Neural progenitor cell (in vitro differentiated cells): ENCODE results near the gene MAP3K6. TPM values are rescaled to one million over a fixed set of nuclear protein-coding genes. Genes with fewer than 3 reads are reported as not detected.

Experiments used
- DNase-seq: peaks from one replicate; pipeline ENCODE4 v3.0.0-alpha.2; 2016; ENCODE audit warnings: low spot score
- H2AFZ ChIP-seq: fragments of 200-600 bp; sonication (generic); replicated peaks from 2 replicates; pipeline ENCODE4 v1.6.1; 2016; ENCODE audit warnings: antibody characterized with exemption
- H3F3A ChIP-seq: fragments of 200-600 bp; sonication (generic); 2 replicates; pipeline ENCODE4 v1.6.1; 2016; ENCODE audit warnings: antibody characterized with exemption, low read depth
- H3K27ac ChIP-seq: fragments of 200-600 bp; sonication (generic); 2 replicates; pipeline ENCODE4 v1.5.1; 2016; ENCODE audit warnings: mild to moderate bottlenecking
- H3K27me3 ChIP-seq: fragments of 200-600 bp; sonication (generic); 2 replicates; pipeline ENCODE4 v1.6.1; 2016; ENCODE audit warnings: mild to moderate bottlenecking, moderate library complexity
- H3K36me3 ChIP-seq: fragments of 200-600 bp; sonication (generic); 2 replicates; pipeline ENCODE4 v1.5.1; 2016
- H3K4me1 ChIP-seq: fragments of 200-600 bp; sonication (generic); 2 replicates; pipeline ENCODE4 v1.6.1; 2016; ENCODE audit warnings: mixed run types
- H3K4me2 ChIP-seq: fragments of 200-600 bp; sonication (generic); 2 replicates; pipeline ENCODE4 v1.6.1; 2016
- H3K4me3 ChIP-seq: fragments of 200-600 bp; sonication (generic); 2 replicates; pipeline ENCODE4 v1.5.1; 2016
- H3K79me2 ChIP-seq: fragments of 200-600 bp; sonication (generic); 2 replicates; pipeline ENCODE4 v1.6.1; 2016; ENCODE audit warnings: low read depth
- H3K9ac ChIP-seq: fragments of 200-600 bp; sonication (generic); 2 replicates; pipeline ENCODE4 v1.6.1; 2016
- H3K9me3 ChIP-seq: fragments of 200-600 bp; sonication (generic); 2 replicates; pipeline ENCODE4 v1.5.1; 2016; ENCODE audit warnings: low read depth
- H4K20me1 ChIP-seq: fragments of 200-600 bp; sonication (generic); 2 replicates; pipeline ENCODE4 v1.6.1; 2016; ENCODE audit warnings: low read depth
- H3K27ac Mint-ChIP-seq: 3 replicates; pipeline ENCODE4 v1.8.0; 2021; ENCODE audit warnings: mixed read lengths
- H3K27me3 Mint-ChIP-seq: 2 replicates; pipeline ENCODE4 v1.8.0; 2022; ENCODE audit warnings: low read depth, mild to moderate bottlenecking, inconsistent platforms, moderate library complexity, mixed read lengths; ENCODE audit not compliant: insufficient read depth
- H3K36me3 Mint-ChIP-seq: 3 replicates; pipeline ENCODE4 v1.8.0; 2021; ENCODE audit warnings: mixed read lengths
- H3K4me1 Mint-ChIP-seq: 3 replicates; pipeline ENCODE4 v1.8.0; 2021; ENCODE audit warnings: mixed read lengths
- H3K4me3 Mint-ChIP-seq: 3 replicates; pipeline ENCODE4 v1.8.0; 2021; ENCODE audit warnings: mild to moderate bottlenecking, moderate library complexity, mixed read lengths
- H3K9me3 Mint-ChIP-seq: 3 replicates; pipeline ENCODE4 v1.8.0; 2020; ENCODE audit warnings: mixed read lengths
- CTCF ChIP-seq: fragments of 200-600 bp; sonication (generic); IDR thresholded peaks from 2 replicates; pipeline ENCODE4 v1.5.1; 2017; ENCODE audit warnings: antibody characterized with exemption, mild to moderate bottlenecking
- EZH2 ChIP-seq: fragments of 200-600 bp; sonication (generic); IDR thresholded peaks from 2 replicates; pipeline ENCODE4 v1.6.1; 2017; ENCODE audit warnings: antibody characterized with exemption, mild to moderate bottlenecking, moderate library complexity
- EZH2phosphoT487 ChIP-seq: fragments of 200-600 bp; sonication (generic); IDR thresholded peaks from 2 replicates; pipeline ENCODE4 v1.6.1; 2017; ENCODE audit warnings: antibody characterized with exemption
- total RNA-seq: library from RNA; depleted of rRNA; stranded (reverse); fragments of >200 nt; gene quantifications from 2 replicates; pipeline ENCODE4 v1.2.3, GENCODE V29; 2015; ENCODE audit warnings: low replicate concordance

Gene MAP3K6
- 1.9 and 11.7 TPM in 2 replicates for total RNA-seq

GRCh38 chr1:27366411-27367159 lies at the start of gene MAP3K6:
Gene MAP3K6 (minus strand): TSS chr1:27366961. CDS start chr1:27366597, 364 bp downstream.
- Histone ChIP-seq H3K4me1 (peaks cover 26% of the 10 kb centered on the region), H3K36me3 (no peaks in the 10 kb centered on the region), H4K20me1 (peaks cover 20% of the 10 kb centered on the region), H3K27ac (peak within 1 kb of the TSS; percentile 48), H3F3A (peaks cover 50% of the 10 kb centered on the region), H3K79me2 (no peaks in the 10 kb centered on the region), H3K9me3 (no peaks in the 10 kb centered on the region), H3K27me3 (peaks cover 14% of the 10 kb centered on the region), H3K4me3 (peak within 1 kb of the TSS; percentile 65), H3K9ac (no peak within 1 kb of the TSS), H2AFZ (peak within 1 kb of the TSS; percentile 92), H3K4me2 (peak within 1 kb of the TSS; percentile 92)
- TF ChIP-seq CTCF (peak; percentile 51), EZH2phosphoT487 (no peak), EZH2 (no peak)
- peaks cover 15% of the 10 kb centered on the region for H3K27me3 Mint-ChIP-seq
- peak; percentile 89 for DNase-seq
- H3K4me1 Mint-ChIP-seq = peaks cover 46% of the 10 kb centered on the region
- peak within 1 kb of the TSS; percentile 94 for H3K4me3 Mint-ChIP-seq
- peaks cover 2% of the 10 kb centered on the region for H3K36me3 Mint-ChIP-seq
- peak within 1 kb of the TSS; percentile 93 for H3K27ac Mint-ChIP-seq
- no peaks in the 10 kb centered on the region for H3K9me3 Mint-ChIP-seq

- Histone ChIP-seq H3K4me1 (peaks cover 27% of the 10 kb centered on the region), H3K27me3 (no peaks in the 10 kb centered on the region), H3K4me3 (no peak overlapping the region), H3F3A (peaks cover 11% of the 10 kb centered on the region), H2AFZ (no peak overlapping the region), H3K36me3 (peaks cover 12% of the 10 kb centered on the region), H3K4me2 (no peak overlapping the region), H4K20me1 (no peaks in the 10 kb centered on the region), H3K9me3 (no peaks in the 10 kb centered on the region), H3K27ac (no peak overlapping the region), H3K9ac (no peak overlapping the region), H3K79me2 (no peaks in the 10 kb centered on the region)
- Mint-ChIP-seq H3K27me3 (peaks cover 5% of the 10 kb centered on the region), H3K4me3 (no peak overlapping the region), H3K4me1 (peaks cover 23% of the 10 kb centered on the region), H3K27ac (no peak overlapping the region), H3K36me3 (peaks cover 63% of the 10 kb centered on the region), H3K9me3 (no peaks in the 10 kb centered on the region)
- no peak for TF ChIP-seq EZH2phosphoT487
- TF ChIP-seq EZH2 = no peak
- TF ChIP-seq CTCF = no peak
- no peak for DNase-seq
Observed at GRCh38 chr1:27414091-27414490, 47.3 kb upstream of the MAP3K6 start.

- Histone ChIP-seq H3F3A (peaks cover 17% of the 10 kb centered on the region), H3K79me2 (no peaks in the 10 kb centered on the region), H3K4me1 (peaks cover 18% of the 10 kb centered on the region), H3K4me2 (no peak overlapping the region), H3K27me3 (no peaks in the 10 kb centered on the region), H3K36me3 (peaks cover 12% of the 10 kb centered on the region), H3K9me3 (no peaks in the 10 kb centered on the region), H3K4me3 (no peak overlapping the region), H2AFZ (no peak overlapping the region), H3K9ac (no peak overlapping the region), H4K20me1 (no peaks in the 10 kb centered on the region), H3K27ac (peak overlapping the region; percentile 75)
- Mint-ChIP-seq H3K4me1 (peaks cover 12% of the 10 kb centered on the region), H3K27ac (no peak overlapping the region), H3K27me3 (peaks cover 5% of the 10 kb centered on the region), H3K9me3 (no peaks in the 10 kb centered on the region), H3K4me3 (no peak overlapping the region), H3K36me3 (peaks cover 65% of the 10 kb centered on the region)
- DNase-seq = no peak
- TF ChIP-seq CTCF (no peak), EZH2 (no peak), EZH2phosphoT487 (no peak)
Observed at GRCh38 chr1:27413004-27413403, 46.2 kb upstream of the MAP3K6 start.
